ENCODE measurements around the gene KLHL40. TPM values are rescaled to one million over a fixed set of nuclear protein-coding genes. Genes with fewer than 3 reads are reported as not detected.
A peak's percentile ranks its signal among the peaks of the same experiment; 100 is the strongest.

KLHL40 gene
- total and polyA plus RNA-seq, 12 donors: 0.03 to 0.54 (median 0.11) TPM; not detected in 9

- peak in 3 of 7 donors; percentile 17 to 41 (median 19) for DNase-seq
- intact Hi-C loops (cut with DNase I): no loop called here
- no peaks in the 10 kb centered on the region for H3K36me3 ChIP-seq (replicated peaks in 1 of 2)
- H3K4me3 ChIP-seq: no peak within 1 kb of the TSS
- H3K4me1 ChIP-seq (replicated peaks in 1 of 2): no peaks in the 10 kb centered on the region
- 41 to 57% (median 54%) methylated on average over 7 to 21 of the region's 21 CpGs for WGBS, 4 donors
- TF ChIP-seq CTCF (IDR thresholded peaks at IDR 0.05) (no peak), POLR2A (IDR thresholded peaks at IDR 0.05) (no peak)
- no peaks in the 10 kb centered on the region for H3K9me3 ChIP-seq (replicated peaks in 1 of 3)
- no peaks in the 10 kb centered on the region for H3K27me3 ChIP-seq
- no peak within 1 kb of the TSS for H3K27ac ChIP-seq
Measured at GRCh38 chr3:42702066-42702951, 17.0 kb downstream of the KLHL40 start, which contains the start of gene HHATL. Gene HHATL, minus strand, starts transcription at chr3:42702798. Its CDS starts 1,972 bp downstream, at chr3:42700826.

- TF ChIP-seq CTCF (IDR thresholded peaks at IDR 0.05): no peak
- no peak for TF ChIP-seq POLR2A (IDR thresholded peaks at IDR 0.05)
- peak in 2 of 7 donors; percentile 8 to 30 for DNase-seq
- Histone ChIP-seq H3K4me3 (no peak overlapping the region), H3K27me3 (no peaks in the 10 kb centered on the region), H3K36me3 (replicated peaks in 1 of 2) (no peaks in the 10 kb centered on the region), H3K9me3 (replicated peaks in 1 of 3) (no peaks in the 10 kb centered on the region), H3K27ac (no peak overlapping the region), H3K4me1 (replicated peaks in 1 of 2) (no peaks in the 10 kb centered on the region)
- intact Hi-C loops (cut with DNase I): no loop called here
- 86 to 96% (median 90%) methylated on average over 3 to 6 of the region's 6 CpGs for WGBS, 4 donors
Measured at GRCh38 chr3:42702982-42703694, 17.8 kb downstream of the KLHL40 start.

- no peak overlapping the region for H3K27ac ChIP-seq
- WGBS, 4 donors: 70 to 94% (median 85%) methylated on average over 2 to 5 of the region's 5 CpGs
Measured at GRCh38 chr3:42703695-42704025, 18.3 kb downstream of the KLHL40 start.

More at GRCh38 chr3:42703695-42704025, 18.3 kb downstream of the KLHL40 start:
- Histone ChIP-seq H3K27me3 (no peaks in the 10 kb centered on the region), H3K4me3 (no peak overlapping the region), H3K4me1 (replicated peaks in 1 of 2) (no peaks in the 10 kb centered on the region), H3K36me3 (replicated peaks in 1 of 2) (no peaks in the 10 kb centered on the region), H3K9me3 (replicated peaks in 1 of 3) (no peaks in the 10 kb centered on the region)
- DNase-seq: peak in 2 of 7 donors; percentile 8 to 21
- TF ChIP-seq CTCF (IDR thresholded peaks at IDR 0.05) (no peak), POLR2A (IDR thresholded peaks at IDR 0.05) (no peak)
- intact Hi-C loops (cut with DNase I): no loop called here
